HG02840 (cell line): ENCODE results near the gene NOLC1.

Source experiments
- ATAC-seq: cut with Tn5 transposase; IDR thresholded peaks from one replicate; pipeline ENCODE4 v1.9.1; 2021; ENCODE audit warnings: mild to moderate bottlenecking, moderate library complexity, moderate number of reproducible peaks; ENCODE audit not compliant: unreplicated experiment, low FRiP score

The NOLC1 gene

DNA sequence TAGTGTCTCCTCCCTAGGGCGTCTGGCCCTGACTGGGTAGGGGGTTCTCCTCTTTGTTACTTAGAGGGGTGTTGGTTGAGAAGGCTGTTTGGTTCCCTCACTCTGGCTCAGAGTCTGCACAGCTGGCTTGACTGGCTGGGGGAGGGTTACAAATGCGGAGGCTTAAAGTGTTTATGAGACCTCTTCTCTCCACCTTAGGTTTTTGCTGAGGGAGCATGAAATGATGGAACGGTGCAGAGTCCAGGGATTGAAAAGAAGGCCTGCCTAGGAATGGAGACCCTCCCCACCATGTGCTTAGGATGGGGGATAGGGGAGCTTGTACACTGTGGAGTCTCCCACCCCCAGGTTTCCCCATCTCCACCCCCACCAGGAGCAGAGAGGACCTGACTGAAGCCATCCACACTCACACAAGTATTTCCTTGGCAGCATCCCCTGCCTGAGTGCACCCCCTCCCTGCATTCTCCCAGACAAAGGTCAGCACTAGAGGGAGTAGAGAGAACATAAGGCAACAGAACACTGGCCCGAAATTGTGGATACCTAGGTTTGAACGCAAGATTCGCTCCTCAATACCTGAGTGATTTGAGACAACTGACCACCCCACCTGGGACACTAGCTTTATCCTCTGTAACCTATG is 30.3 kb upstream of the NOLC1 start:
- ATAC-seq = no peak

- no peak for ATAC-seq
Observed at GRCh38 chr10:102122450-102122849, 29.7 kb upstream of the NOLC1 start.

- no peak for ATAC-seq
Observed at GRCh38 chr10:102123223-102123622, 29.0 kb upstream of the NOLC1 start.

GRCh38 chr10:102131286-102132170 is 20.7 kb upstream of the NOLC1 start:
- no peak for ATAC-seq

DNA sequence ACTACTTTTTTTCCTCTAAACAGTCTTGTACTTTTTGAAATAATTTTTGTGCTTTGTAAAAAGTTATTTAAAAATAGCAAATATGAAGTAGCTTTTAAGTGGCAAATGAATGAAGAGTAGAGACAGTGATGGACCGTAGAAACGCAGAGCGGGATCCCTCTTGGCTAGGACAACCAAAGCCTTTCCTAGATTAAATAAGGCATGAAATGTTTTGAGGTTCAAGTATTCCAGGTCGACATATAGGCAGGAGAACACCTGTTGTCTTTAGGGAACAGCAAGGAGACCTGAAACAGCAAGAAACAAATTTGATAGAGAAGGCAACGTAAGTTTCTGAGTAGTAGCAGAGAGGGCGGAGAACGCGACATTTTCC is 20.0 kb upstream of the NOLC1 start:
- ATAC-seq = no peak

DNA sequence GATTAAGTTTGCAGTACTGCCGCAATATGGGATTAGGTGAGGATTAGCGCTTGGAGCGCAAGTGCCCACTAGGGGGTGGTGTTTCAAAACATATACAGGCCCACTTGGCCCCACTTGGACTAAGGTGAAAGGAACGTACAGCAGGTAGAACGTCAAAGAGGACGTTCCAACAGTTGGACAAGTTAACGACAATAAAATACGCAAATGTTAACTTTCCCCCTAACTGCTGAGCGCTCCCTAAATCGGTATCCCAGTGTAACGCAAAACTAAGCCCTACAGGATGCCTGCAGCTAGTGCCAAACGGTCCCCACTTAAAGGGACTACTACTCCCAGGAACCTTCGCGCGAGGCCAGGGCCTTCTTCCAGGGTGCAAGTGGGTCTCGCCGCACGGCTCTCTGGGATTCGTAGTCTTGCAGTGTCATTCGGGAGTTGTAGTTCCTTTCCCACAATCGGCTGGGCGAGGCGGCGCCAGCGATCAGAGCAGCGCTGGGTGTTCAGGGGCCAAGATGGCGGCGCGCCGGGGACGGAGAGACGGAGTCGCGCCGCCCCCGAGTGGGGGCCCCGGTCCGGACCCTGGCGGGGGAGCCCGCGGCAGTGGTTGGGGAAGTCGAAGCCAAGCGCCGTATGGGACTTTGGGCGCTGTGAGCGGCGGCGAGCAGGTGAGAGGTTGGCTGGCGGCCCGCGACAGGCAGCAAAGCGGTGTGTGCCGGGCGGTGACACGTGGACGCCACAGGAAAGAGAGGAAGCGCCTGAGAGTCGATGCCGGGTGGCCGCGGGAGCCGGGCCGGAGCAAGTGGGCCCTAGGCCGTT is 19.4 kb upstream of the NOLC1 start, which contains the start of gene PPRC1:
TSS of gene PPRC1 (plus strand) at position 478 of the 810 bp plus-strand sequence. CDS start at position 507, 29 bp downstream.
- peak; percentile 93 for ATAC-seq

- ATAC-seq = no peak
Observed at GRCh38 chr10:102133373-102134195, 18.6 kb upstream of the NOLC1 start.

DNA sequence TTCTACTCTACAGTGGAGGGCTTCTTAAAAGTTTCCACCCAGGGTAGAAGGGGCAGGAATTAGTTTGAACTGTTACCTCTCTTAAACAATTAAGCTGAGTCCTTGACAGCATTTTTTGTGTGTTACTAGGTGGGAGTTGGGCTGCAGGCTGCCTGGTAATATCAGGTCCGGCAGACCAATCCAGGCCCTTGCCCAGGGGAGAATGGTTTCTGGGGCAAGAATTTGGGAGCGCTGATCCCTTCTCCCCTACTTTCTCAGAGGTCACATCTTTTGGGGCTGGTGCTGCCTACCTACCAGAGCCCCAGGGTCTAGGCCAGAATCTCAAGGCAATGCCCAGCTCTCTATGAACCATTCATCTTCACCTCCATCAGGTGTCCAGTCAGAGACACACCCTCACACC is 17.8 kb upstream of the NOLC1 start:
- no peak for ATAC-seq

- ATAC-seq = no peak
Observed at GRCh38 chr10:102135956-102136526, 16.1 kb upstream of the NOLC1 start.

GRCh38 chr10:102139281-102140110 is 12.7 kb upstream of the NOLC1 start:
- no peak for ATAC-seq

- ATAC-seq = no peak
Observed at GRCh38 chr10:102140218-102140617, 12.0 kb upstream of the NOLC1 start.

- no peak for ATAC-seq
Observed at GRCh38 chr10:102140913-102141540, 11.2 kb upstream of the NOLC1 start.

DNA sequence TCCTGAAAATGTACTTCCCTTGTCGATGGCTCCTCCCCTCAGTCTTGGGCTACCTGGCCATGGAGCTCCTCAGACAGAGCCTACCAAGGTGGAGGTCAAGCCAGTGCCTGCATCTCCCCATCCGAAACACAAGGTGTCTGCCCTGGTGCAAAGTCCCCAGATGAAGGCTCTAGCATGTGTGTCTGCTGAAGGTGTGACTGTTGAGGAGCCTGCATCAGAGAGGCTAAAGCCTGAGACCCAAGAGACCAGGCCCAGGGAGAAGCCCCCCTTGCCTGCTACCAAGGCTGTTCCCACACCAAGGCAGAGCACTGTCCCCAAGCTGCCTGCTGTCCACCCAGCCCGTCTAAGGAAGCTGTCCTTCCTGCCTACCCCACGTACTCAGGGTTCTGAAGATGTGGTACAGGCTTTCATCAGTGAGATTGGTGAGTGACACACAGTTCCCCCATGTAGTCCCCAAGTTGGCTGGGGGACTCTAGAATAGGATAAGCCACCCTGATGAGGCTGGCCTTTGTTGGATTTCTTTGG is 10.5 kb upstream of the NOLC1 start:
- ATAC-seq = no peak

DNA sequence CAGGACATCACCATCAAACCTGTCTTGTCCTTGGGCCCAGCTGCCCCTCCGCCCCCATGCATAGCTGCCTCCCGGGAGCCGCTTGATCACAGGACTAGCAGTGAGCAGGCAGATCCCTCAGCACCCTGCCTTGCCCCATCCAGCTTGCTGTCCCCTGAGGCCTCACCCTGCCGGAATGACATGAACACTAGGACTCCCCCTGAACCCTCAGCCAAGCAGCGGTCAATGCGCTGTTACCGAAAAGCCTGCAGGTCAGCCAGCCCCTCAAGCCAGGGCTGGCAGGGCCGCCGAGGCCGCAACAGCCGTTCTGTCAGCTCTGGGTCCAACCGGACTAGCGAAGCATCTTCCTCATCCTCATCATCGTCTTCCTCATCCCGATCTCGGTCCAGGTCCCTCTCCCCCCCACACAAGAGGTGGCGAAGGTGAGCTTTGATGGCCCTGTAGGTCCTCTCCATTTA is 5.2 kb upstream of the NOLC1 start:
- no peak for ATAC-seq

DNA sequence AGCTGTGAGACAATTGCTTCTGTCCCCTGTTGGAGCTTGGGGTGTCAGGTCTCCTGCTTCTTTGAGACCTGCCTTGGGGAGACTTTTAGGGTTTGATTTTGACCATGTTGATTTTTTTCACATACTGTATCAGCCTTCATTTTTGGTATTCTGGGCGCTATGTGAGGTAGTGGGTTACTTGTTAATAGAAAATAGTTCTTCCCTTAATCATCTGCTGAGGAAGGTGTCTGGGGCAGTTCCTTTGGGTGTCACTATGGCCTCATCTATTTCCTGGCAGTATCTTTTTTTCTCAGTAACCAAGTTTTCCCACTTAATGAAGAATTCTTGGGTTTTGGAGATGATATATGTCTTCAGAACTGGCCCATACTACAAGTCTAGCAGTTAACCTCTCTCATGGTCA is 4.6 kb upstream of the NOLC1 start:
- ATAC-seq = no peak

GRCh38 chr10:102148275-102148674 is 3.9 kb upstream of the NOLC1 start:
- ATAC-seq = no peak

DNA sequence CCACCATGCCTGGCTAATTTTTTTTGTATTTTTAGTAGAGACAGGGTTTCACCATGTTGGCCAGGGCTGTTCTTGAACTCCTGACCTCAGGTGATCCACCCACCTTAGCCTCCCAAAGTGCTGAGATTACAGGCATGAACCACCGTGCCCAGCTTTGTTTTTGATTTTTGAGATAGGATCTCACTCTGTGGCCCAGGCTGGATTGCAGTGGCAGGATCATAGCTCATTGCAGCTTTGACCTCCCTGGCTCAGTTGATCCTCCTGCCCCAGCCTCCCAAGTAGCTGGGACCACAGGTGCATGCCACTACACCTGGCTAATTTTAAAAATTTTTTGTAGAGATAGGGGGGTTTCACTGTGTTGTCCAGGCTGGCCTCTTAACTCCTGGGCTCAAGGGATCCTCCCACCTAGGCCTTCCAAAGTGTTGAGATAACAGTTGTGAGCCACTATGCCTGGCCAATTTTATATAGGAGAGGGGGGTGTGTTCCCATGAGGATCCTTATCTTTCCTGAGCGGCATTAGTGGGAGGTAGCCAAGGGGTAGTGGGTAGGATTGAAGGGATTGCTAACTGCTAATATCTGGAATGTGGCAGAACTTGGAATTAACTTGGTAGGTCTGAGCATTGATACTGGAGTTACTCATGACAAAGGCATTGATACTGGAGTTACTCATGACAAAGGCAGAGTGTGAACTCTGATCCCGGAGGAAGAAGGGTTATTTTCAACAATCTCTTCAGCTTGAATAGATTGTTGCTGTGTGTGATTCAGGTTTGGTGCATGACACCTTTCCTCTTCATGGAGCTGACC is 1.0 kb upstream of the NOLC1 start:
- ATAC-seq = no peak

DNA sequence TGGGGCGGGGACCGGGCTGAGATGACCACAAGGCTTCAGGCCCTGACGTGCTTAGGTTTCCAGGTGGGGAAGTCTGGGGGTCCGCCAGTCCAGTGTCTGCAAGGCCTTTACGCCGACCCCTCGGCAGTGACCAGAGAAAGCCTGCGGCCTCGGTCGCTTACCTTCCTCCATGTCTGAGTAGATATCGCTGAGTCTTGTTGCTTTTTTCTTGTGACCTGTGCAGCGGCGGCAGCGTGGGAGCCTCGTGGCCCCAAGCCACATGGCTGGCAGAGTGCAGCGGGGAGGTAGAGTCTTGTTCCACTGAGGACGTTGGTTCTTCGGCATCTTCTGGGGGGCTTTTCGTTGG is 329 bp downstream of the NOLC1 start:
- ATAC-seq = peak; percentile 5
